NCI-H446 (cell line): ENCODE data around the gene RBPJL.
"Not testable (repeated sequence)": the region's sequence is repeated elsewhere in the genome, so short reads cannot be mapped to it uniquely, and the experiment has no call there.

Experiments
- DNase-seq, 2 experiments: peaks; one replicate each; lab custom pipeline; 2025; lab: John Stamatoyannopoulos, UW

Gene RBPJL

GRCh38 chr20:45342855-45343531, 36.4 kb downstream of the RBPJL start:
- no peak for DNase-seq

- DNase-seq = no peak
Observed at GRCh38 chr20:45343532-45344167, 37.0 kb downstream of the RBPJL start.

DNA sequence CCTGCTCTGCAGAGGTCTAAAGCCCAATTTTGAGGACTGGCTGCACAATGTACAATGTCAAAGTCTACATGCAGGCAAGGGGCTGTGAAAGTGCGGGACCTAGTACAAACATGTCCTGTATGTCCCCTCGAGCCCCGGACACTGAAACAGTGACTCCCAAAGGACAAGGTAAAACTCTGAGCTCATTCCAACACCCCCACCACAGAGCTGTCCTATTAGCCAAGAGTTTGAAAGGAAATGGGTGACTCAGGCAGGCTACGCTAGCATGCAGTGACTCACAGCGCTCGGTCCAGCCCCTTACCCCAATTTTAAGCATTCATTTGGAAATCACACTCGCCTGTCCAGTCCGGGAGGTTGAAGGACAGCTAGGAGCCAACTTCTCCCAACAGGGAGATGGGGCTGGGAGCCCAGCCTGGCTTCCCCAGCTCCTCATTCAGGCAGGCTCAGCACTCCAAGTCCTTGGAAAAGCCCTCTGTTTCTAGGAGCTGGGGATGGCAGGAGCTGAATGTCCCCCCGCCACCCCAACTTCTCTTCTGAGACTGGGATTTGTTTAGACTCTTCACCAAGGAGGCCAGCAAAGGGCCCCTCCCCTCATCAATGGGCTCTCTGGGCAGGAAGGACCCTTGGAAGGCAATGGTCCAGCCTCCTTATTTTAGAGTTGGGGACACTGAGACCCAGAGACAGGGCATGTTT, 37.7 kb downstream of the RBPJL start:
- DNase-seq = no peak

DNA sequence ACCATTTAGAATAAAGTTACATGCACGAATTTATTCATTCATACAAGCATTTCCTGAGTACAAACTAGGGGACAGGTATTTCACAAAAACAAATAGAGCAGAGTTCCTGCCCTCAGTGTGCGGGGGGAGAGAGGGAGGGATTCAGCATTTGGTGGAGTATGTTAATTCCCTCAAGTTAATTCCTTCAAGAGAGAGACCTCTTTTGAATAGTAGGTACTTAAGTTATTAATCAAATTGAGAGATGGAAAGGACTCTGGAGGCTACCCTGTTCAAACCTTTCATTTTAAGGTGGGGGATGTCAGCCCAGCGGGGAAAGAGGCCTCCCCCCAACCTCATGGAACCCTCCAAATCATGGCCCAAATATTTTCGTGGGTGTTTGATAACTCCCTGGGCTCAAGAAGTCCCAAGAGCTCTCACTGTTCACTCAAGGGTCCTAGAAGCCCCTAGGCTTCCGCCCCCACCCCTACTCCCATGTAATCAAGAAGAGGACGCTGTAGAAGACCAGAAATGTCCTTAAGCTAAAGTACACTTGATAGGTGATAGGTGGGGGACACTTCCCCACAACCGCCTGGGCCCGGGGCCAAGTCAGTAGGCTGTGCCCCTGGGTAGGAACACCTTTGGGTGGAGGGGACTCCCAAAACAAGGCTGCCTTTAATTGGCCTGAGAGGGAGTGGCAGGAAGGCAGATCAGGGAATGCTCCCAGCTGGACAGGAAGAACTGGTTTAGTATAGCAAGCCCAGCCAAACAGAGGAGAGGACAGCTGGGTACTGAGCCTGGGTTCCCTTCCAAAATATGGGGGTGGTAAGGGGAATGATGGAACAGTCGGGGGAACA, 38.7 kb downstream of the RBPJL start:
- DNase-seq = no peak

GRCh38 chr20:45346291-45346718, 39.7 kb downstream of the RBPJL start:
- DNase-seq = no peak

- no peak for DNase-seq
Observed at GRCh38 chr20:45346851-45347250, 40.2 kb downstream of the RBPJL start.

GRCh38 chr20:45347297-45347935, 40.8 kb downstream of the RBPJL start:
- DNase-seq = no peak

- no peak for DNase-seq
Observed at GRCh38 chr20:45347936-45348778, 41.5 kb downstream of the RBPJL start, which contains the start of gene SDC4. SDC4 (minus strand) TSS chr20:45348424; CDS start chr20:45348384, 40 bp downstream.

DNA sequence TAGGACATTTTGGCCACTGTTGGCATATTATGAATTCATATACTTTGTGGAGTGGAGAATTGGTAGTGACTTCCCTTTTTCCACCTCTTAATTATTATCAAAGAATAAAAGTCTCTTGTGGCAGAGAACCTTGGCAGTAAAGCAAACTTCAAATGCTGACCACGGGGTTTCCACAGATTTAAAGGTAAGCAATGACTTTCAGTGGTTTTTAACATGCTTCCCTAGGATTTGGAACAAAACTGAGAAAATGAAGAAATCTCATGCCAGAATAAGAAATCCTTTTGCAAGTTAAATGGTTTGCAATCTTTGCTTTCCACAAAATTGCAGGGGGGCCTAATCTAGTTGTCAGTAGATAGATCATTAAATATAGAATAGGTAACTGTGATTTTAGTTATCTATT, 43.6 kb downstream of the RBPJL start:
- no peak for DNase-seq

- not testable (repeated sequence) for DNase-seq
Observed at GRCh38 chr20:45350795-45351194, 44.2 kb downstream of the RBPJL start.

GRCh38 chr20:45352729-45353128, 46.1 kb downstream of the RBPJL start:
- DNase-seq = no peak

DNA sequence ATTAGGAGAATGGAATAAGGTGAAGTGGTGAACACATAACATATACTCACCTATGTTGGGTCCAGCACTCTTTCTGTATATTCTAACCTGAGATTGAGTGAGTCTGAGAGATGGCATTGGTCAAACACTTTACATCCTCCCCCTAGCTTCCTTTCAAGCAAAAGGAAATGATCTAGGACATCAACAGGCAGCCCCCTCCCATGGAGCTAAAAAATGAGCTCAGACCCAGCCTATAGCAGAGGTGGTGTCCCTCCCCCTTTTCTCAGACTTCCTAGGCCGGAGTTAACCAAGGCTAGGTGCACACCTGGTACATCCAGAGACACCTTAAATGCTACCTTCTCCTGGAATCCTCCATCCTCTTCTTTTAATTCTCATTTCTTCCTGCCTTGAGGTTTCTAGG, 47.1 kb downstream of the RBPJL start:
- no peak for DNase-seq

GRCh38 chr20:45354423-45355208, 48.0 kb downstream of the RBPJL start:
- DNase-seq = no peak

GRCh38 chr20:45355209-45356084, 48.8 kb downstream of the RBPJL start:
- DNase-seq = no peak

- no peak for DNase-seq
Observed at GRCh38 chr20:45358282-45359068, 51.8 kb downstream of the RBPJL start.

DNA sequence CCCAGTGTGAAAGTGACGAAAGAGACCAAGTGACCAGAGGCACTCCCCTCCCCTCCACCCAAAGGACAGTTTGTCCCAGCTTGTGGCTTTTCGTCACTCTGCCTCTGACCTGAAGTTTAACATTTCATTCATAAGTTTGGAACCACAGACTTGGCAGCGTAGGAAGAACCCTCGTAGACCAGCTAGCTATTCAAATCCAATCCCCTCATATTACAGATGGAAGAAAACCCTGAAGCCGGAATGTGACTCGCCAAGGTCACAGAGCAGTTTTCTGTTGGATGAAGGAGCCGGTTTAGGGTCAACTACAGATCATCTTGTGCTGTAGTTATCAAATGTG, 52.4 kb downstream of the RBPJL start:
- no peak for DNase-seq

DNA sequence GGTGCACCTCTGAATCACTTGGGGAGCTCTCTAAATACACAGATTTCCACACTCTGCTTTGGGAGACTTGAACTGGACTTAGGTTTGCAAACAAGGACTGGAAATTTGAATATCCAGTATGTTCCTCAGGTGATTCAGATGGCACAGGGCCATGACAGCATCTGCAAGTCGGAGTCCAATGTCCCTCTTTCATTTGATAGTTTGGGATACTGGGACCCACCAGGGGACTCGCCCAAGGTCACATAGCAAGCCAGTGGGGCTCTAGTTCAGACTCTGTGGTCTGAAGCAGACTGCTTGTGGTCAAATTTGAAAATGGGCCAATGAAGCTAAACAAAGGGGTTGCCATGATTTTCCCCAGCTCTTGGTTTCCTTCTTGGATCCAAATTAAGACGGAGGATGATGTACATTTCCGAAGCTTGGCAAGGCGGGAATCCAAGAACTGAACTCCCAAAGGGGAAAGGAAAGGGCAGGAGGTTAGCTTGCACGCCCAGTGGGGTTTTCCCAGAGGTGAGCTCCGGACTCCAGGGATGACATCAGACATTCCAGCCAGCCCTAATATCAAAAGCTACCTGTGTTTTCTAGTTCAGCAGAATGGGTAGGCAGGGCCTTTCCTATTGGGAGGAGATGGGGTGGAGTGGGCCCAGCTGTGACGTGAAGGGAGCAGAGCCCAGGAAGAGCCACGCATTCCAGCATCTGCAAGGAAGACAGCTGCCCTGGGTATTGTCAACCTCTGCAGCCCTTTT, 52.9 kb downstream of the RBPJL start:
- DNase-seq = no peak

- no peak for DNase-seq
Observed at GRCh38 chr20:45361793-45362192, 55.2 kb downstream of the RBPJL start.
